HG03159 (cell line): ENCODE data around the gene RAP1GAP2.
"Not testable (repeated sequence)": the region's sequence is repeated elsewhere in the genome, so short reads cannot be mapped to it uniquely, and the experiment has no call there.

ENCODE experiments used
- ATAC-seq: cut with Tn5 transposase; IDR thresholded peaks from one replicate; pipeline ENCODE4 v1.9.1; 2021; ENCODE audit warnings: mild to moderate bottlenecking, moderate library complexity; ENCODE audit not compliant: unreplicated experiment

RAP1GAP2 gene

DNA sequence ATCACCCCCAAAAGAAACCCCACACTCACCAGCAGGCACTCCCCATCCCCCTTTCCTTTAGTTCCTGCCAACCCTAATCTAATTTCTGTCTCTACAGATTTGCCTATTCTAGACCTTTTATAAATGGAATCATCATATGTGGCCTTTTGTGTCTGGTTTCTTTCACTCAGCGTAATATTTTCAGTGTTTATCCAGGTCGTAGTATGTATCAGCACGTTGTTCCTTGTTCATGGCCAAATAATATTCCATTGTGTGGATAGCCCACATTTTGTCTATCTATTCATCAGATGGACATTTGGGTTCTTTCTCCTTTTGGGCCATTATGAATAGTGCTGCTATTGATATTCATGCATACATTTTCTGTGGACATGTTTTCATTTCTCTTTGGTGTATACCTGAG lies 193.6 kb downstream of the RAP1GAP2 start:
- ATAC-seq, result no peak

- no peak for ATAC-seq
Measured at GRCh38 chr17:2990396-2990795, 194.2 kb downstream of the RAP1GAP2 start.

DNA sequence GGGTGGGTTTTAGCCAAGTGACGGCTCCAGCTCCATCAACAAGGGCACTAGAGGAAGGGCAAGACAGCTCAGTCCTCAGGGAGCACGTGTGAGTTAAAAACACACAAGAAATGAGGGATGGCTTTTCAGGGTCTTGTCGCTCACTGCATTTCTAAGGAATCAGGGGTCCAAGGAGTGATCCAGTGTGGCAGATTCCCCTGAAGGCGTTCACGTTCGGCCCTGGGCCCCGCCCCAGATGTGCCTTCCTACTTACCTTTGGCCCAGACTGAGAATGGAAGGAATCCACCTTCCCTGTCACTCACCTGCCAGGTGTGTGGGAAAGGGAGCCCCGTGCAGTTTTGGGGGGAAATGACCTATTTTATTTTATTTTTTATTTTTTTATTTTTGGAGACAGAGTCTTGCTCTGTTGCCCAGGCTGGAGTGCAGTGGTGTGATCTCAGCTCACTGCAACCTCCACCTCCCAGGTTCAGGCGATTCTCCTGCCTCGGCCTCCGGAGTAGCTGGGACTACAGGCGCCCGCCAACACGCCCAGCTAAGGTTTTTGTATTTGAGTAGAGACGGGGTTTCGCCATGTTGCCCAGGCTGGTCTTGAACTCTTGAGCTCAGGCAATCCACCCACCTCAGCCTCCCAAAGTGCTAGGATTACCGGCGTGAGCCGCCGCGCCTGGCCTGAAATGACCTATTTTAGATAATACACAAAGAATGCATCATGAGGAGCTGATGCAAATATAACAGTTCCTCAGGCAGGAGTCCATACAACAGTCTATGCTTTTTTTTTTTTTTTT lies 195.3 kb downstream of the RAP1GAP2 start:
- ATAC-seq, result not testable (repeated sequence)

- ATAC-seq, result no peak
Measured at GRCh38 chr17:2994441-2994840, 198.2 kb downstream of the RAP1GAP2 start.

DNA sequence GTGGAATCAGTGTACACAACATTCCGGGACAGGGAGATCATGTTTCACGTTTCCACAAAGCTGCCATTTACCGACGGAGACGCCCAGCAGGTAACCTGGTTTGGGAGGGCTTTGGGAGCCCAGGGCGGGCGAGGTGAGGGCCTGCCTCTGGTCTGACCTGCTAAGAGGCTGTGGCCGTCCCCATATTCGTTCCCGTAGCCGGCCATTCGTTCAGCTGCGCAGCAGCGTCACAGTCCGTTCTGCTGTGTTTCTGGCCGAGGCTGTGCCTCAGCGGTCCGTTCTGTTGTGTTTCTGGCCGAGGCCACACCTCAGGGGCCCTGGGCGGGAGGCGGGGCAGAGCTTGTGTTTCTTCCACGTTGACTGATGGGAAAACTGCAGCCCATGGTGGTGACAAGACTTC lies 199.1 kb downstream of the RAP1GAP2 start:
- ATAC-seq, result no peak

DNA sequence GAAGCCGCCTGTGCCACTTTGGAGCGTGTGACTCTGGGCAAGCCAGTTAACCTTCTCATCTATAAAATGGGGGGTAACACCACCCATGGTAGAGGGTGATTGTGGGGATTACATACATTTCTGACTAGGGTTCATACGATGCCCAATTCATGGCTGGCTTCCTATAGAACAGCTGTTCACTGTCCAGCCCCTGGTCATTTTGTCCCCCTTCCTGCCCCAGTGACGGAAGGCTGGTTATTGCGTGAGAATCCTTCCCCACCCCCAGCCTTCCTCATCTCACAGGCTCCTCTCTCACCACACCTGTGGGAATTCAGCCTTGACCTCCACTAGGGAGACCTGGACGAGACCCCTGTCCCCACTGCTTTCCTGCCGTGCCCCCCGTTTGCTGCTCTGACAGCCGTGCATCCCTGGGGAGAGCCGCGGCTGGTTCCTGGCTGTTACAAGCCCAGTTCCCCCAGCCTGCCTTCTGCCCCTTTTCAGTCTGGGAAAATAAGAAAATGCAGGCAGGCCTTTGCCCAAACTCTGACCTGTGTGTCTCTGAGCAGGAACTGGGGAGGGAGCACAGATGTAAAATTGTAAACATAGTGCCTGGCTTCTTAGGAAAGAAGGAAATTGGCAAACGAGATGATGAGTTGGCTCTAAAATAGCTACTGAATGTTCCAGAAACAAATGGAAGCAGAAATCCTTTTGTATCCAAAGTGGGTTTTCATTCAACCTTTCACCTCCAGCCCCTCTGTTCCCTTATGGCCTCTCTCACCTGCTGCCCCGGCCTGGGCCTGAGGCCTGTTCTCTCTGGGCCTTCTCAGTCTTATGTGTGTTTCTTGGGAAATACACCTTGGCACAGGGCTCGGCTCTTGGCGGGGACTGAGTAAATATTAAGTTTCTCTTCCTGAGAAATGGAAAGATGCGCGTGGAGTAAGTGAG lies 199.9 kb downstream of the RAP1GAP2 start:
- no peak for ATAC-seq

- no peak for ATAC-seq
Measured at GRCh38 chr17:2996810-2997670, 200.8 kb downstream of the RAP1GAP2 start.

DNA sequence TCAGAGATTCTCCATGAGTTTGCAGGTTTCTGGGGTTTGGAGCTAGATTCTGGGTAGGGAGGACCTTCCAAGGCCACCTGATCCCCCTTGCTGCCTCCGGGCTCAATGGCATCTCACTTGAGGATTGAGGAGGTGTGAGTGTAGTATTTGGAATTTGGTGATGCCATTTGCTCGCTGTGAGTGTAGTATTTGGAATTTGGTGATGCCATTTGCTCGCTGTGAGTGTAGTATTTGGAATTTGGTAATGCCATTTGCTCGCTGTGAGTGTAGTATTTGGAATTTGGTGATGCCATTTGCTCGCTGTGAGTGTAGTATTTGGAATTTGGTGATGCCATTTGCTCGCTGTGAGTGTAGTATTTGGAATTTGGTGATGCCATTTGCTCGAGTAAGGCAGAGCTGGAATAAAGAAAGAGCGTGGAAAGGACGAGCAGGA lies 202.2 kb downstream of the RAP1GAP2 start:
- not testable (repeated sequence) for ATAC-seq

DNA sequence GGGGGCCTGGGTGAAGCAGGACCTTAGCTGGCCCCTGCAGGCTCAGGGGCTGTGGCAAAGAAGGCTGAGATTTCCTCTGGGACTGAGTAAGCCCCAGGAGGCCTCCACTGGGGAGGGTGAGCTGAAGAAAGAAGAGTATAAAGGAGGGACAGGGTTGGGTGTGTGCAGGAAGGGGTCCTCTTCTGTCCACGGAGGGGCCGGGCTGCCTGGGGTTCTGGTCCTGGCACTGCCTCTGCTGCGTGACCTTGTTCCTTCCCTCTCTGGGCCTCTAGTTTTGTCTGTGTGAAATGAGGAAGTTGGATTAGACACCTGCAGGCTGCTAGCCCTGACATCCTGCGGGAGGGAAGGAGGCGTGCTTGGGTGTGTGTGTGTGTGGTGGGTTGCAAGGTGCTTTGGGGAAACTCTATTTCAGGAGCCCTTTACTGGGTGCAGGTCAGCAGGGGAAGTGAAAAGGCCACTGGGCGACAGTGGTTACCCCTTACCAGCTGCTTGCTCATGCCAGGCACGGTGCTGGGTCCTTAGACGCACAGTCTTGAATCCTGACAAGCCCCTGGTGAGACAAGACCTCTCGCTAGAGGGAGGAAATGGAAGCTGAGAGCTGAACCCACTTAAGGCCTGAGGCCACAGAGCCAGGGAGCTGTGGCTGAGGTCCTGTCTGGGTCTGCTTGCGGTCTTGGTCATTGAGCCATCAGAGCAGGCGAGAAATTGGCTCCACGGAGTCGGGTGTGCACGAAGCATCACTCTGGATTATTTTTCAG lies 206.5 kb downstream of the RAP1GAP2 start:
- peak; percentile 71 for ATAC-seq

DNA sequence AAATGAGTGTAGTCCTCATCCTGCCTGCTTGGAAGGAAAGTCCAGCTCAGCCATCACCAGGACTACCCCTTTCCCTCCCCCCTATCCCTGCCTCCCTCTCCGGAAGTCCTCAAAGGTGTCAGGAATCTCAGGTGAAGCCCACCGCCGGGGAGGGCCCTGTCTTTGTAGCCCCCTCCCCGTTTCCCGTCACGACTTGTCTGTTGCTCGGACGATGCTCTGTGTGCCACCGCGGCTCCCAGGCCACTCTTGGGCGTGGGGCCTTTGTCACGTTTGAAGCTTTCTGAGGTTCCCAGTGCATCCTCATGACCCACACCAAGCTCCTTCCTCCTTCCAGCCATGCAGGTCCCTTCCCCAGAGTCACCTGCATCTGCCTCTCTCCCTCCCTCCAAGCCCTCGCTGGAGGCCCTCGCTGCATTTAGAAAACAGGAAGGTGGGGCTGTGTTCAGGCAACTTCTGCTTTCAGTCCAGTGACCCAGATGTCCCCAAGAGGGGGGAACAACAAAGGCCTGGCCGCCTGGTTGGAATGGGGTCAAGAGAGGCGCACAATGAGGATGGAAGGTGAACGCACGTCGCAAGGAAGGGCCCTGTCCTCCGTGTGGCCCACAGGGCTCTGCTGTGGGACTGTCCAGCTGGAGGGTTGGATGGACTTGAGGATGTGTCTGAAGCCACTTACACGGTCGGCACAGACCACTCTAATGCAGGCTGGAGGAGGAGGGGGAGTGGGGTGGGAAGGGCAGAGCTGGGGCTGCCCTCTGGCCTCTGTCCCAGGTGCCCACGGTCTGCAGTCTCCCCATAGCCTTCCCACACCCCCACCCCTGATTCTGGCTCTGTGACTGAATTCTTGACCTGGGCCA lies 207.3 kb downstream of the RAP1GAP2 start:
- peak; percentile 41 for ATAC-seq

GRCh38 chr17:3004150-3004801 lies 208.0 kb downstream of the RAP1GAP2 start:
- ATAC-seq, result peak; percentile 19

DNA sequence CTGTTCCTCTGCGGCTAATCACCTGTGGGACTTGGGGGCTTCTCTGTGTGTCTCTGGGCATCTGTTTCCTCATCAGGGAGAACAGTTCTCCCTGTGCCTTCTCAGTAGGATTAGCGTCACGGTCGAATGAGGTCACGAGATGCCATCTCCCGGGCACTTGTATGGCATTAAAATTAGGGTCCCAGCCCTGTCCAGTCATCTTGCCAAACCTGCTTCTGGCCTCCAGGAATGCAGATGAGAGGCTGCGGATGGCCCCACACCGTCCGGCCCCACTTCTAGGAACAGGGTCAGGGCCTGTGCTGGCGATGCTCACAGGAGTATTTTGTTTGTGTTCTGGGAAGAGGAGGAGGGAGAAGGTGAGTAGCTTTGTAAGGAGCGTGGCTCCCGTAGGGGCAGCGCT lies 208.7 kb downstream of the RAP1GAP2 start:
- no peak for ATAC-seq

GRCh38 chr17:3005696-3006095 lies 209.5 kb downstream of the RAP1GAP2 start:
- ATAC-seq, result no peak

GRCh38 chr17:3006801-3007200 lies 210.6 kb downstream of the RAP1GAP2 start:
- no peak for ATAC-seq

- no peak for ATAC-seq
Measured at GRCh38 chr17:3007651-3008121, 211.4 kb downstream of the RAP1GAP2 start.

DNA sequence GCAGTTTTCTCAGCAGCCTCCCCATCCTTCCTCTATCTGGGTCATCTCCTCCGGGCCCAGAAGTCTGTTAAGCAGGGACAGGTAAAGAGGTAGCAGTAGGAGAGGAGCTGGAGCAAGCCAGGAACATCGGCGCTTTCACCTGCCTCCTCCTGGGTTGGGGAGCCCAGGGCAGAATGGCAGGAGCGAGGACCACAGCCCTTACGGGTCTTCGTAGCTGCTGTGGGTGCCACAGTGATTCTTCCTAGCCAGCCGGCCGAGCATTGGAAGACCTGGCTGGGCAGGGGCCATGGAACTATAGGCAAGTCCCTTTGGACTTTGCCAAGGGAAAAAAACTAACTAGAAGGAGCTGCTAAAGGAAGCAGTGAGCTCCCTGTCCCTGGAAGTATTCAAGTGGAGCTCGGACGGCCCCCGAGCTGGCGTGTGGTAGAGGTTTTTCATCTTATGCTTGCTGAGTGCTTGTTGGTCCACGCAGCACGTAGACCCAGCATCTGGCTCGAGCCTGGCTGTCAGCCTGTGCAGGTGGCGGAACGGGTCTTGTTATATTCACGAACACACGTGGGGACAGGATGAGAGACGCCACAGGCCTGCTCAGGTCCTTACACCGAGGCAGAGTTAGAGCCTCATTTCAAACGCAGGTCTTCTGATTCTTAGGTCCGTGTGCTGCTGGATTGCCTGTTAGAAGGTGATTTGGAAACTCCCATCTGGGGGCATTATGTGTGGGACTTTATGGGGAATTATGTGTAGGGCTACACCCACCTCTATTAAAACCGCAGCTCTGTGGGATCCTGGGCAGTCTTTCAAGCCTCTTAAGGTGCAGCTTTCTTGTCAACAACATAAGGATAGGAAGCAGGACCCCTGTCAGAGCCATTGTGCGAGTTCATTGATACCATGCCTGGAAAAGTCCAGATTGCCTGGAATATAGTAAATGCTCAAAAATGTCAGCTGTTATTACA lies 212.4 kb downstream of the RAP1GAP2 start:
- no peak for ATAC-seq

GRCh38 chr17:3009411-3009920 lies 213.2 kb downstream of the RAP1GAP2 start:
- ATAC-seq, result no peak
